WTC11 (cell line): Measurements from ENCODE around the gene NFAM1. TPM values are rescaled to one million over a fixed set of nuclear protein-coding genes. Genes with fewer than 3 reads are reported as not detected.

Experiments
- ATAC-seq: fragments of 200-7000 bp; cut with Tn5 transposase; 2 replicates; pipeline ENCODE4 v1.10.0; 2021; ENCODE audit warnings: mild to moderate bottlenecking, moderate library complexity
- CTCF ChIA-PET: fragments of 300-600 bp; sonication (Branson Sonifier 250); formaldehyde crosslinking; loops from one replicate; lab custom pipeline; 2021; ENCODE audit warnings: antibody characterized with exemption; lab: Charles Lee
- POLR2A ChIA-PET: fragments of 350-600 bp; sonication (Branson Sonifier 250); formaldehyde crosslinking; loops from one replicate; lab custom pipeline; 2021; ENCODE audit warnings: antibody characterized with exemption; lab: Charles Lee
- DNase-seq: peaks from one replicate; pipeline ENCODE4 v3.0.0; 2021; ENCODE audit warnings: low spot score
- H3K27ac Mint-ChIP-seq: 2 replicates; pipeline ENCODE4 v1.8.0; 2021; ENCODE audit warnings: mixed read lengths
- H3K27me3 Mint-ChIP-seq: 2 replicates; pipeline ENCODE4 v1.8.0; 2021; ENCODE audit warnings: low read depth, mild to moderate bottlenecking, moderate library complexity, mixed read lengths
- H3K36me3 Mint-ChIP-seq: 2 replicates; pipeline ENCODE4 v1.8.0; 2021; ENCODE audit warnings: mixed read lengths
- H3K4me1 Mint-ChIP-seq: 2 replicates; pipeline ENCODE4 v1.8.0; 2022; ENCODE audit warnings: mixed read lengths
- H3K4me3 Mint-ChIP-seq: 2 replicates; pipeline ENCODE4 v1.8.0; 2021; ENCODE audit warnings: mild to moderate bottlenecking, moderate library complexity, mixed read lengths
- H3K9me3 Mint-ChIP-seq: 2 replicates; pipeline ENCODE4 v1.8.0; 2021; ENCODE audit warnings: mixed read lengths
- ELF4 ChIP-seq: sonication (generic); formaldehyde crosslinking; IDR thresholded peaks from 2 replicates; pipeline ENCODE4 v1.8.1; 2022; ENCODE audit warnings: low read depth, mild to moderate bottlenecking, moderate library complexity, missing genetic modification reagents
- KAT7 ChIP-seq: sonication (generic); formaldehyde crosslinking; IDR thresholded peaks from 2 replicates; pipeline ENCODE4 v1.8.1; 2023; ENCODE audit warnings: missing genetic modification reagents, mild to moderate bottlenecking, borderline replicate concordance
- NR2C2 ChIP-seq: sonication (generic); formaldehyde crosslinking; IDR thresholded peaks from 2 replicates; pipeline ENCODE4 v1.8.0; 2022; ENCODE audit warnings: mild to moderate bottlenecking, missing genetic modification reagents
- TEAD1 ChIP-seq: sonication (generic); formaldehyde crosslinking; IDR thresholded peaks from 2 replicates; pipeline ENCODE4 v1.8.0; 2022; ENCODE audit warnings: mild to moderate bottlenecking, missing genetic modification reagents
- ZNF396 ChIP-seq: fragments of 250-450 bp; sonication (Bioruptor Pico); IDR thresholded peaks from 2 replicates; pipeline ENCODE4 v1.8.0; 2021; ENCODE audit warnings: mild to moderate bottlenecking, moderate library complexity, borderline replicate concordance
- ZNF416 ChIP-seq: fragments of 250-450 bp; sonication (Bioruptor Pico); IDR thresholded peaks from 2 replicates; pipeline ENCODE4 v1.9.0; 2021; ENCODE audit warnings: mild to moderate bottlenecking, inconsistent platforms
- ZNF423 ChIP-seq: fragments of 250-450 bp; sonication (Bioruptor Pico); IDR thresholded peaks from 2 replicates; pipeline ENCODE4 v2.1.2; 2022; ENCODE audit warnings: mild to moderate bottlenecking, moderate library complexity
- total RNA-seq: library from RNA; stranded (reverse); gene quantifications from 3 replicates; pipeline ENCODE4 v1.2.3, GENCODE V29; 2021
- TF ChIP-seq, protein P1 (sequence below): sonication (generic); formaldehyde crosslinking; IDR thresholded peaks from 2 replicates; pipeline ENCODE4 v1.8.0; 2023; ENCODE audit warnings: missing genetic modification reagents, mild to moderate bottlenecking, borderline replicate concordance
- TF ChIP-seq, protein P2 (sequence below): sonication (generic); formaldehyde crosslinking; IDR thresholded peaks from 2 replicates; pipeline ENCODE4 v1.8.1; 2022; ENCODE audit warnings: missing genetic modification reagents, borderline replicate concordance
- TF ChIP-seq, protein P3 (sequence below): fragments of 250-450 bp; sonication (Bioruptor Pico); IDR thresholded peaks from 2 replicates; pipeline ENCODE4 v1.9.0; 2021; ENCODE audit warnings: mild to moderate bottlenecking, borderline replicate concordance
- TF ChIP-seq, protein P4 (sequence below): fragments of 250-450 bp; sonication (Bioruptor Pico); IDR thresholded peaks from 2 replicates; pipeline ENCODE4 v1.9.0; 2021; ENCODE audit warnings: mild to moderate bottlenecking
- TF ChIP-seq, protein P5 (sequence below): sonication (generic); formaldehyde crosslinking; IDR thresholded peaks from 2 replicates; pipeline ENCODE4 v1.8.1; 2022; ENCODE audit warnings: mild to moderate bottlenecking, missing genetic modification reagents, moderate library complexity, borderline replicate concordance
- TF ChIP-seq, protein P6 (sequence below): sonication (generic); formaldehyde crosslinking; IDR thresholded peaks from 2 replicates; pipeline ENCODE4 v1.8.0; 2022; ENCODE audit warnings: mild to moderate bottlenecking, missing genetic modification reagents
- TF ChIP-seq, protein P7 (sequence below): sonication (generic); formaldehyde crosslinking; IDR thresholded peaks from 2 replicates; pipeline ENCODE4 v1.8.1; 2022; ENCODE audit warnings: low read depth, missing genetic modification reagents, borderline replicate concordance

Gene NFAM1
- total RNA-seq, 1 experiment from 2014 or later: 1.6 TPM

DNA sequence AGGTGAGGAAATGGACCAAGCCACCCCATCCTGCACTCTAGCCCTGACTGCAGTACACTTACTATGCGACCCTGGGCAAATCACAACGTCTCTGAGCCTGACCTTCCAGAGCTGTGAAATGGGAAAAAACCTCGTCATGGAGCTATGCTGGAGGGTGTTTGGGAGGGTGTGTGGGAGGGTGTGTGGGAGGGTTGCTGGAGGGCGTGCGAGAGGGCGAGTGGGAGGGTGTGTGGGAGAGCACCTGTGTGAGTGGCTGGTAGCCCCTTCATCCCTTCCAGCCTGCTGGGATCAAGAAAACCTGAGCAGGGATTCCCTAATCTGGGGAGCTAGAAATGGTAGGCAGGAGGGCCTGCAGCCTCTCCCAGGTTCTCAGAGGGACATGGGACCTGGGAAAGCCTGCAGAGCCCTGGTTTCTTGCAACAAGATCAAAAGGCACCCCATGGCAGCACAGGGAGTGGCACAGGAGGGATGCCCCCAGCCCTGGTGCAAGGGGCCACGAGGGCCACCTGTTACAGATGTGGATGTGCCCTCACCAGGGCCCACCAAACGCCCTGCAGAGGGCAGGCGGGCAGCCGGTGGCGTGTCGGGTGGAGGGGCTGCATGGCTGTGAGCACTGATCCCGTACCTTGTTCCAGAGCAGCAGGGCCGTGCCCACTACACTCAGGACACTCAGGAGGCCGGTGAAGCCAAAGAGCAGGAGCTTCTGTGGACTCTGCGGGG is 23.2 kb downstream of the NFAM1 start:
- ATAC-seq: no peak
- TF ChIP-seq, protein P1, sequence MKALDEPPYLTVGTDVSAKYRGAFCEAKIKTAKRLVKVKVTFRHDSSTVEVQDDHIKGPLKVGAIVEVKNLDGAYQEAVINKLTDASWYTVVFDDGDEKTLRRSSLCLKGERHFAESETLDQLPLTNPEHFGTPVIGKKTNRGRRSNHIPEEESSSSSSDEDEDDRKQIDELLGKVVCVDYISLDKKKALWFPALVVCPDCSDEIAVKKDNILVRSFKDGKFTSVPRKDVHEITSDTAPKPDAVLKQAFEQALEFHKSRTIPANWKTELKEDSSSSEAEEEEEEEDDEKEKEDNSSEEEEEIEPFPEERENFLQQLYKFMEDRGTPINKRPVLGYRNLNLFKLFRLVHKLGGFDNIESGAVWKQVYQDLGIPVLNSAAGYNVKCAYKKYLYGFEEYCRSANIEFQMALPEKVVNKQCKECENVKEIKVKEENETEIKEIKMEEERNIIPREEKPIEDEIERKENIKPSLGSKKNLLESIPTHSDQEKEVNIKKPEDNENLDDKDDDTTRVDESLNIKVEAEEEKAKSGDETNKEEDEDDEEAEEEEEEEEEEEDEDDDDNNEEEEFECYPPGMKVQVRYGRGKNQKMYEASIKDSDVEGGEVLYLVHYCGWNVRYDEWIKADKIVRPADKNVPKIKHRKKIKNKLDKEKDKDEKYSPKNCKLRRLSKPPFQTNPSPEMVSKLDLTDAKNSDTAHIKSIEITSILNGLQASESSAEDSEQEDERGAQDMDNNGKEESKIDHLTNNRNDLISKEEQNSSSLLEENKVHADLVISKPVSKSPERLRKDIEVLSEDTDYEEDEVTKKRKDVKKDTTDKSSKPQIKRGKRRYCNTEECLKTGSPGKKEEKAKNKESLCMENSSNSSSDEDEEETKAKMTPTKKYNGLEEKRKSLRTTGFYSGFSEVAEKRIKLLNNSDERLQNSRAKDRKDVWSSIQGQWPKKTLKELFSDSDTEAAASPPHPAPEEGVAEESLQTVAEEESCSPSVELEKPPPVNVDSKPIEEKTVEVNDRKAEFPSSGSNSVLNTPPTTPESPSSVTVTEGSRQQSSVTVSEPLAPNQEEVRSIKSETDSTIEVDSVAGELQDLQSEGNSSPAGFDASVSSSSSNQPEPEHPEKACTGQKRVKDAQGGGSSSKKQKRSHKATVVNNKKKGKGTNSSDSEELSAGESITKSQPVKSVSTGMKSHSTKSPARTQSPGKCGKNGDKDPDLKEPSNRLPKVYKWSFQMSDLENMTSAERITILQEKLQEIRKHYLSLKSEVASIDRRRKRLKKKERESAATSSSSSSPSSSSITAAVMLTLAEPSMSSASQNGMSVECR (CRISPR knock-in tag): no peak
- TF ChIP-seq, protein P2, sequence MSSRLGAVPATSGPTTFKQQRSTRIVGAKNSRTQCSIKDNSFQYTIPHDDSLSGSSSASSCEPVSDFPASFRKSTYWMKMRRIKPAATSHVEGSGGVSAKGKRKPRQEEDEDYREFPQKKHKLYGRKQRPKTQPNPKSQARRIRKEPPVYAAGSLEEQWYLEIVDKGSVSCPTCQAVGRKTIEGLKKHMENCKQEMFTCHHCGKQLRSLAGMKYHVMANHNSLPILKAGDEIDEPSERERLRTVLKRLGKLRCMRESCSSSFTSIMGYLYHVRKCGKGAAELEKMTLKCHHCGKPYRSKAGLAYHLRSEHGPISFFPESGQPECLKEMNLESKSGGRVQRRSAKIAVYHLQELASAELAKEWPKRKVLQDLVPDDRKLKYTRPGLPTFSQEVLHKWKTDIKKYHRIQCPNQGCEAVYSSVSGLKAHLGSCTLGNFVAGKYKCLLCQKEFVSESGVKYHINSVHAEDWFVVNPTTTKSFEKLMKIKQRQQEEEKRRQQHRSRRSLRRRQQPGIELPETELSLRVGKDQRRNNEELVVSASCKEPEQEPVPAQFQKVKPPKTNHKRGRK: no peak
- no peak for TF ChIP-seq KAT7
- TF ChIP-seq, protein P3, sequence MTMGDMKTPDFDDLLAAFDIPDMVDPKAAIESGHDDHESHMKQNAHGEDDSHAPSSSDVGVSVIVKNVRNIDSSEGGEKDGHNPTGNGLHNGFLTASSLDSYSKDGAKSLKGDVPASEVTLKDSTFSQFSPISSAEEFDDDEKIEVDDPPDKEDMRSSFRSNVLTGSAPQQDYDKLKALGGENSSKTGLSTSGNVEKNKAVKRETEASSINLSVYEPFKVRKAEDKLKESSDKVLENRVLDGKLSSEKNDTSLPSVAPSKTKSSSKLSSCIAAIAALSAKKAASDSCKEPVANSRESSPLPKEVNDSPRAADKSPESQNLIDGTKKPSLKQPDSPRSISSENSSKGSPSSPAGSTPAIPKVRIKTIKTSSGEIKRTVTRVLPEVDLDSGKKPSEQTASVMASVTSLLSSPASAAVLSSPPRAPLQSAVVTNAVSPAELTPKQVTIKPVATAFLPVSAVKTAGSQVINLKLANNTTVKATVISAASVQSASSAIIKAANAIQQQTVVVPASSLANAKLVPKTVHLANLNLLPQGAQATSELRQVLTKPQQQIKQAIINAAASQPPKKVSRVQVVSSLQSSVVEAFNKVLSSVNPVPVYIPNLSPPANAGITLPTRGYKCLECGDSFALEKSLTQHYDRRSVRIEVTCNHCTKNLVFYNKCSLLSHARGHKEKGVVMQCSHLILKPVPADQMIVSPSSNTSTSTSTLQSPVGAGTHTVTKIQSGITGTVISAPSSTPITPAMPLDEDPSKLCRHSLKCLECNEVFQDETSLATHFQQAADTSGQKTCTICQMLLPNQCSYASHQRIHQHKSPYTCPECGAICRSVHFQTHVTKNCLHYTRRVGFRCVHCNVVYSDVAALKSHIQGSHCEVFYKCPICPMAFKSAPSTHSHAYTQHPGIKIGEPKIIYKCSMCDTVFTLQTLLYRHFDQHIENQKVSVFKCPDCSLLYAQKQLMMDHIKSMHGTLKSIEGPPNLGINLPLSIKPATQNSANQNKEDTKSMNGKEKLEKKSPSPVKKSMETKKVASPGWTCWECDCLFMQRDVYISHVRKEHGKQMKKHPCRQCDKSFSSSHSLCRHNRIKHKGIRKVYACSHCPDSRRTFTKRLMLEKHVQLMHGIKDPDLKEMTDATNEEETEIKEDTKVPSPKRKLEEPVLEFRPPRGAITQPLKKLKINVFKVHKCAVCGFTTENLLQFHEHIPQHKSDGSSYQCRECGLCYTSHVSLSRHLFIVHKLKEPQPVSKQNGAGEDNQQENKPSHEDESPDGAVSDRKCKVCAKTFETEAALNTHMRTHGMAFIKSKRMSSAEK (CRISPR knock-in tag): no peak
- no peak for TF ChIP-seq ZNF416 (CRISPR knock-in tag)
- TF ChIP-seq ZNF423 (CRISPR knock-in tag): no peak
- no peak for TF ChIP-seq NR2C2 (CRISPR knock-in tag)
- no peak for TF ChIP-seq ELF4 (CRISPR knock-in tag)
- TF ChIP-seq, protein P4, sequence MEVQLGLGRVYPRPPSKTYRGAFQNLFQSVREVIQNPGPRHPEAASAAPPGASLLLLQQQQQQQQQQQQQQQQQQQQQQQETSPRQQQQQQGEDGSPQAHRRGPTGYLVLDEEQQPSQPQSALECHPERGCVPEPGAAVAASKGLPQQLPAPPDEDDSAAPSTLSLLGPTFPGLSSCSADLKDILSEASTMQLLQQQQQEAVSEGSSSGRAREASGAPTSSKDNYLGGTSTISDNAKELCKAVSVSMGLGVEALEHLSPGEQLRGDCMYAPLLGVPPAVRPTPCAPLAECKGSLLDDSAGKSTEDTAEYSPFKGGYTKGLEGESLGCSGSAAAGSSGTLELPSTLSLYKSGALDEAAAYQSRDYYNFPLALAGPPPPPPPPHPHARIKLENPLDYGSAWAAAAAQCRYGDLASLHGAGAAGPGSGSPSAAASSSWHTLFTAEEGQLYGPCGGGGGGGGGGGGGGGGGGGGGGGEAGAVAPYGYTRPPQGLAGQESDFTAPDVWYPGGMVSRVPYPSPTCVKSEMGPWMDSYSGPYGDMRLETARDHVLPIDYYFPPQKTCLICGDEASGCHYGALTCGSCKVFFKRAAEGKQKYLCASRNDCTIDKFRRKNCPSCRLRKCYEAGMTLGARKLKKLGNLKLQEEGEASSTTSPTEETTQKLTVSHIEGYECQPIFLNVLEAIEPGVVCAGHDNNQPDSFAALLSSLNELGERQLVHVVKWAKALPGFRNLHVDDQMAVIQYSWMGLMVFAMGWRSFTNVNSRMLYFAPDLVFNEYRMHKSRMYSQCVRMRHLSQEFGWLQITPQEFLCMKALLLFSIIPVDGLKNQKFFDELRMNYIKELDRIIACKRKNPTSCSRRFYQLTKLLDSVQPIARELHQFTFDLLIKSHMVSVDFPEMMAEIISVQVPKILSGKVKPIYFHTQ: no peak
- TF ChIP-seq, protein P5, sequence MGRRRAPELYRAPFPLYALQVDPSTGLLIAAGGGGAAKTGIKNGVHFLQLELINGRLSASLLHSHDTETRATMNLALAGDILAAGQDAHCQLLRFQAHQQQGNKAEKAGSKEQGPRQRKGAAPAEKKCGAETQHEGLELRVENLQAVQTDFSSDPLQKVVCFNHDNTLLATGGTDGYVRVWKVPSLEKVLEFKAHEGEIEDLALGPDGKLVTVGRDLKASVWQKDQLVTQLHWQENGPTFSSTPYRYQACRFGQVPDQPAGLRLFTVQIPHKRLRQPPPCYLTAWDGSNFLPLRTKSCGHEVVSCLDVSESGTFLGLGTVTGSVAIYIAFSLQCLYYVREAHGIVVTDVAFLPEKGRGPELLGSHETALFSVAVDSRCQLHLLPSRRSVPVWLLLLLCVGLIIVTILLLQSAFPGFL (CRISPR knock-in tag): no peak
- TF ChIP-seq, protein P6, sequence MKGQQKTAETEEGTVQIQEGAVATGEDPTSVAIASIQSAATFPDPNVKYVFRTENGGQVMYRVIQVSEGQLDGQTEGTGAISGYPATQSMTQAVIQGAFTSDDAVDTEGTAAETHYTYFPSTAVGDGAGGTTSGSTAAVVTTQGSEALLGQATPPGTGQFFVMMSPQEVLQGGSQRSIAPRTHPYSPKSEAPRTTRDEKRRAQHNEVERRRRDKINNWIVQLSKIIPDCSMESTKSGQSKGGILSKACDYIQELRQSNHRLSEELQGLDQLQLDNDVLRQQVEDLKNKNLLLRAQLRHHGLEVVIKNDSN: no peak
- TF ChIP-seq, protein P7, sequence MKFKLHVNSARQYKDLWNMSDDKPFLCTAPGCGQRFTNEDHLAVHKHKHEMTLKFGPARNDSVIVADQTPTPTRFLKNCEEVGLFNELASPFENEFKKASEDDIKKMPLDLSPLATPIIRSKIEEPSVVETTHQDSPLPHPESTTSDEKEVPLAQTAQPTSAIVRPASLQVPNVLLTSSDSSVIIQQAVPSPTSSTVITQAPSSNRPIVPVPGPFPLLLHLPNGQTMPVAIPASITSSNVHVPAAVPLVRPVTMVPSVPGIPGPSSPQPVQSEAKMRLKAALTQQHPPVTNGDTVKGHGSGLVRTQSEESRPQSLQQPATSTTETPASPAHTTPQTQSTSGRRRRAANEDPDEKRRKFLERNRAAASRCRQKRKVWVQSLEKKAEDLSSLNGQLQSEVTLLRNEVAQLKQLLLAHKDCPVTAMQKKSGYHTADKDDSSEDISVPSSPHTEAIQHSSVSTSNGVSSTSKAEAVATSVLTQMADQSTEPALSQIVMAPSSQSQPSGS (CRISPR knock-in tag): no peak
- TF ChIP-seq ZNF396 (CRISPR knock-in tag): no peak
- TF ChIP-seq TEAD1 (CRISPR knock-in tag): no peak
- TF ChIP-seq, all 79 proteins: peak for 0
- Mint-ChIP-seq H3K4me1 (peaks cover 35% of the 10 kb centered on the region), H3K27ac (no peak overlapping the region), H3K27me3 (peaks cover 11% of the 10 kb centered on the region; the same call in 1 of the 2 replicates), H3K4me3 (no peak overlapping the region), H3K9me3 (no peaks in the 10 kb centered on the region), H3K36me3 (no peaks in the 10 kb centered on the region)
- CTCF ChIA-PET: no interaction called here
- POLR2A ChIA-PET: no interaction called here
- no peak for DNase-seq
